Fibroblast of peridontal ligament (primary cell): ENCODE results near the gene SRRM5.
"Not testable (repeated sequence)": the region's sequence is repeated elsewhere in the genome, so short reads cannot be mapped to it uniquely, and the experiment has no call there.

ENCODE experiments used
- DNase-seq: peaks from one replicate; pipeline ENCODE4 v3.0.0-alpha.2; 2010; ENCODE audit errors: extremely low read depth

SRRM5 gene

GRCh38 chr19:43591904-43592772 is 19.8 kb upstream of the SRRM5 start:
- no peak for DNase-seq

- DNase-seq: no peak
Observed at GRCh38 chr19:43592800-43593350, 19.0 kb upstream of the SRRM5 start.

GRCh38 chr19:43594081-43594697 is 17.7 kb upstream of the SRRM5 start:
- DNase-seq: no peak

GRCh38 chr19:43594710-43595604 is 16.9 kb upstream of the SRRM5 start:
- DNase-seq: peak; percentile 50

GRCh38 chr19:43595605-43595998 is 16.3 kb upstream of the SRRM5 start:
- DNase-seq: no peak

GRCh38 chr19:43595999-43596841 is 15.7 kb upstream of the SRRM5 start, which contains the start of the genes IRGQ and ZNF576:
IRGQ (minus strand) TSS chr19:43596134; CDS start chr19:43595338, 796 bp downstream.
ZNF576 (plus strand) TSS chr19:43596595; CDS start chr19:43597109, 514 bp downstream.
- DNase-seq: peak; percentile 99

GRCh38 chr19:43596842-43597461 is 14.9 kb upstream of the SRRM5 start:
- DNase-seq: no peak

GRCh38 chr19:43597876-43598275 is 14.0 kb upstream of the SRRM5 start:
- no peak for DNase-seq

- no peak for DNase-seq
Observed at GRCh38 chr19:43598445-43599240, 13.2 kb upstream of the SRRM5 start.

GRCh38 chr19:43599635-43600295 is 12.1 kb upstream of the SRRM5 start:
- DNase-seq: no peak

- DNase-seq: not testable (repeated sequence)
Observed at GRCh38 chr19:43600326-43600725, 11.6 kb upstream of the SRRM5 start.

GRCh38 chr19:43605875-43606568 is 5.9 kb upstream of the SRRM5 start:
- DNase-seq: no peak

- no peak for DNase-seq
Observed at GRCh38 chr19:43606569-43607229, 5.2 kb upstream of the SRRM5 start.

GRCh38 chr19:43607238-43608205 is 4.4 kb upstream of the SRRM5 start:
- DNase-seq: no peak

- no peak for DNase-seq
Observed at GRCh38 chr19:43609872-43610271, 2.0 kb upstream of the SRRM5 start.

- DNase-seq: no peak
Observed at GRCh38 chr19:43610493-43610892, 1.4 kb upstream of the SRRM5 start.

GRCh38 chr19:43612374-43612773 is 486 bp downstream of the SRRM5 start:
- DNase-seq: no peak
